ENCODE measurements around the gene PID1. TPM values are rescaled to one million over a fixed set of nuclear protein-coding genes. Genes with fewer than 3 reads are reported as not detected.

The PID1 gene
- total RNA-seq, 4 donors from 2014 or later: 9.5 to 28.5 (median 21.2) TPM

- 53 to 59% methylated on average over 1 of the region's 1 CpG for WGBS, 2 donors
- DNase-seq (ENCODE audit: low spot score in 2 of 2): no peak
- intact Hi-C loops (cut with DNase I; ENCODE audit: low total_unique reads): no loop called here
- H3K4me3 ChIP-seq (ENCODE audit: low read depth, poor library complexity, severe bottlenecking): no peak overlapping the region
- TF ChIP-seq POLR2A (IDR thresholded peaks at IDR 0.05): no peak
- TF ChIP-seq, protein P1, sequence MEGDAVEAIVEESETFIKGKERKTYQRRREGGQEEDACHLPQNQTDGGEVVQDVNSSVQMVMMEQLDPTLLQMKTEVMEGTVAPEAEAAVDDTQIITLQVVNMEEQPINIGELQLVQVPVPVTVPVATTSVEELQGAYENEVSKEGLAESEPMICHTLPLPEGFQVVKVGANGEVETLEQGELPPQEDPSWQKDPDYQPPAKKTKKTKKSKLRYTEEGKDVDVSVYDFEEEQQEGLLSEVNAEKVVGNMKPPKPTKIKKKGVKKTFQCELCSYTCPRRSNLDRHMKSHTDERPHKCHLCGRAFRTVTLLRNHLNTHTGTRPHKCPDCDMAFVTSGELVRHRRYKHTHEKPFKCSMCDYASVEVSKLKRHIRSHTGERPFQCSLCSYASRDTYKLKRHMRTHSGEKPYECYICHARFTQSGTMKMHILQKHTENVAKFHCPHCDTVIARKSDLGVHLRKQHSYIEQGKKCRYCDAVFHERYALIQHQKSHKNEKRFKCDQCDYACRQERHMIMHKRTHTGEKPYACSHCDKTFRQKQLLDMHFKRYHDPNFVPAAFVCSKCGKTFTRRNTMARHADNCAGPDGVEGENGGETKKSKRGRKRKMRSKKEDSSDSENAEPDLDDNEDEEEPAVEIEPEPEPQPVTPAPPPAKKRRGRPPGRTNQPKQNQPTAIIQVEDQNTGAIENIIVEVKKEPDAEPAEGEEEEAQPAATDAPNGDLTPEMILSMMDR (IDR thresholded peaks at IDR 0.05): no peak
These were observed 9.5 kb downstream of the PID1 start for GRCh38 chr2:229261599-229261998.

DNA sequence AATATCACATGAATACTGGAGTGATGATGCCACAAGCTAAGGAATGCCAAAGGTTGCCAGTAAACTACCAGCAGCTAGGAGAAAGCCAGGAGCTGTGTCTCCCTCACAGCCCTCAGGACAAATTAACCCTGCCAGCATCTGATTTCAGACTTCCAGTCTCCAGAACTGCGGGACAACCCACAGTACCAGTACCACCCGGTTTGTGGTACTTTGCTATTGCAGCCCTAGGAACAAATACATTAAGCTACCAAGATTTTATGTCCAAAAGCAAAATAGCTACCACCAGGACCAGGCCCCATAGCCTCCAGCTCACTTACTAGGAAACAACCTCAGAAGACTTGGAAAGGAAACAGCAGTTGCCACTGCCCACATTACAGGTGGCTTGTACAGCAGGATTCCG, 10.0 kb downstream of the PID1 start:
- no peak overlapping the region for H3K4me3 ChIP-seq (ENCODE audit: low read depth, poor library complexity, severe bottlenecking)
- DNase-seq (ENCODE audit: low spot score in 2 of 2): no peak
- 64 to 93% methylated on average over 3 of the region's 3 CpGs for WGBS, 2 donors
- intact Hi-C loops (cut with DNase I; ENCODE audit: low total_unique reads): no loop called here
- TF ChIP-seq, protein P1 (IDR thresholded peaks at IDR 0.05): no peak
- no peak for TF ChIP-seq POLR2A (IDR thresholded peaks at IDR 0.05)

DNA sequence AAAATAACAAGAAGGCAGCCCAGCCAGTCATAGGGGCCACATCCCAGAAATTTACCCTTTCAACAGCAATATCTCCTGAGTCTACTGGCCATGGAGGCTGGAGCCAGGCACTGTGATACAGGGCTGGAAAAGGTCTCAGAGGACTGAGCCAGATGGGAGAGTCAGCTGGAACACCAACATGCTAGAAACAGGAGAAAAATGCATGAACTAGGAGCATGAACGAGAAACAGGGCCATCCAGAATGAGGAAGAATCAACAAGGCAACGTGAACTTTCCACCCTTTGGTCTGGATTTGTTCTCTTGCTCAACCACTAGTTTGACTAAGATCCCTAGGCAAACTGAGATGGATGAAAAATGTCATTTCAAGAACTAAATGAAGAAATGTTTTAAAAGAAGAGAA, 13.1 kb downstream of the PID1 start:
- intact Hi-C loops (cut with DNase I; ENCODE audit: low total_unique reads): no loop called here

DNA sequence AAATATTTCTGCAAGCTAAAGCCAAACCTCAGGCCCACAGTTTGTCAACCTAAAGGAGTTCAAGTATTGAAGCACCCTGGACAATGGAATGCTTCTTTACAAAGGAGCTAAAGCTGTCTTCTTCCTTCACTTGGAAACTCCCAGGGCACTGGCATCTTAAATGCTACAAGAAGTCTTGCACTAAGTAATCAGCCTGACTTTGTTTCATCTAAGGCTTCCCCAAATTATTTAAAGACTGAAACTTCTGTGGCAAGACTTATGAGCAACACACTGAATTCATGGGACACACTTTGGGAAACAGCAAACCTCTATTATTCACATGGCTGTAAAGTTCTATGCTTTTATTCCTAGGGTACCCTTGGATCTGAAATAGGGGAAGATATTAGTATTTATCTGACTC, 14.7 kb downstream of the PID1 start:
- intact Hi-C loops (cut with DNase I; ENCODE audit: low total_unique reads): no loop called here
- no peak overlapping the region for H3K4me3 ChIP-seq (ENCODE audit: low read depth, poor library complexity, severe bottlenecking)
- TF ChIP-seq, protein P1 (IDR thresholded peaks at IDR 0.05): no peak
- TF ChIP-seq POLR2A (IDR thresholded peaks at IDR 0.05): no peak
- no peak for DNase-seq (ENCODE audit: low spot score in 2 of 2)

More for the DNA sequence above, 13.1 kb downstream of the PID1 start:
- H3K4me3 ChIP-seq (ENCODE audit: low read depth, poor library complexity, severe bottlenecking): no peak overlapping the region
- WGBS, 2 donors: 52 to 65% methylated on average over 2 of the region's 2 CpGs
- DNase-seq (ENCODE audit: low spot score in 2 of 2): no peak
- TF ChIP-seq, protein P1 (IDR thresholded peaks at IDR 0.05): no peak
- no peak for TF ChIP-seq POLR2A (IDR thresholded peaks at IDR 0.05)

GRCh38 chr2:229254206-229254605, 16.9 kb downstream of the PID1 start:
- intact Hi-C loops (cut with DNase I; ENCODE audit: low total_unique reads): no loop called here
- no peak for DNase-seq (ENCODE audit: low spot score in 2 of 2)
- no peak for TF ChIP-seq POLR2A (IDR thresholded peaks at IDR 0.05)
- TF ChIP-seq, protein P1 (IDR thresholded peaks at IDR 0.05): no peak
- 55 to 66% methylated on average over 4 of the region's 4 CpGs for WGBS, 2 donors
- no peak overlapping the region for H3K4me3 ChIP-seq (ENCODE audit: low read depth, poor library complexity, severe bottlenecking)

DNA sequence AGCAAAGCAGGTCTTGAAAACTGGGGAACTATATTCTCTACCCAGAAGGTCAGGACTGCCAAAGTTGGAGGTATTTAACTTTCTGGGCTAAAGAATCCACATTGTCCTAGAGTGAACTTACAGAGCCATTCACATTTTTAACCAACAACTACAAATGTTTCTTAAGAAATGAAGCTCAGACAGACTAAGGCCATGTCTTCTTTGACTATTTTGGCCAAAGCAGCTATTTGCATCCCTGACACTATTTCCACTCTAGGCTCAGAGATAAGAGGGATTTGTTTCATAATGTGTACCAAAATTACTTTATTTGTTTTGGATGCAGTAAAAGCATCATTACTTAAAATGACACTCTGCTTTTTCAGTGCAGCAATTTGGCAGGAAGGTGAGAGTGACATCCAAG, 18.1 kb downstream of the PID1 start:
- no peak for TF ChIP-seq POLR2A (IDR thresholded peaks at IDR 0.05)
- no peak for DNase-seq (ENCODE audit: low spot score in 2 of 2)
- intact Hi-C loops (cut with DNase I; ENCODE audit: low total_unique reads): no loop called here
- no peak overlapping the region for H3K4me3 ChIP-seq (ENCODE audit: low read depth, poor library complexity, severe bottlenecking)

Data from lower leg skin (tissue), 4 donors.